NCI-H524 (cell line): ENCODE results near the gene CCDC12.

Source experiments
- DNase-seq, 2 experiments: peaks; one replicate each; lab custom pipeline; 2025; lab: John Stamatoyannopoulos, UW

Gene CCDC12

DNA sequence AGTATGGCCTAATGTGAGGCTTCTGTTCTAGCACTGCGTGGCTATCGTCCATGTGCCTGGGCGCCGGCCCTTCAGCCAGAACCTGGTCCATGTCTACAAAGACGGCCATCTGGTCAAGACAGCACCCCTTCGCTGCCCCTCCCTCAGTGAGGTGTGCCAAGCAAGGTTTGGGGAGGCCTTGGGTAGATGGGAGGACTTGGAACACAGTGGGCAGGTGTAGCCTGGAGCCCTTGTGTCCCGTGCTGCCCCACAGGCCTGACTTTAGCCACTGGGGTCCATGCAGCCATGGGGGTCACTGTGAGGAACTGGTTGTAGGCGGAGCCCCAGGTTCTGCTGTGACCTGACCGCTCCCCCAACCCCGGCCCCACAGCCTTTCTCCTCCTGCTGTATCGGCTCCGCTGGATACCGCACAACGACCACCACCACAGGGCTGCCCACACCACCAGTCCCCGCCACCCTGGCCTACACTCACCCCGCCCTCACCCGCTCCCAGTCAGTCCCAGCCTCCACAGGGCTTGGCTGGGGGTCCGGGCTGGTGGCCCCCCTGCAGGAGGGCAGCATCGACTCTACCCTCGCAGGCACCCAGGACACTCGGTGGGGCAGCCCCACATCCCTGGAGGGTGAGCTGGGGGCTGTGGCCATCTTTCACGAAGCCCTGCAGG lies 19.5 kb upstream of the CCDC12 start:
- no peak for DNase-seq

DNA sequence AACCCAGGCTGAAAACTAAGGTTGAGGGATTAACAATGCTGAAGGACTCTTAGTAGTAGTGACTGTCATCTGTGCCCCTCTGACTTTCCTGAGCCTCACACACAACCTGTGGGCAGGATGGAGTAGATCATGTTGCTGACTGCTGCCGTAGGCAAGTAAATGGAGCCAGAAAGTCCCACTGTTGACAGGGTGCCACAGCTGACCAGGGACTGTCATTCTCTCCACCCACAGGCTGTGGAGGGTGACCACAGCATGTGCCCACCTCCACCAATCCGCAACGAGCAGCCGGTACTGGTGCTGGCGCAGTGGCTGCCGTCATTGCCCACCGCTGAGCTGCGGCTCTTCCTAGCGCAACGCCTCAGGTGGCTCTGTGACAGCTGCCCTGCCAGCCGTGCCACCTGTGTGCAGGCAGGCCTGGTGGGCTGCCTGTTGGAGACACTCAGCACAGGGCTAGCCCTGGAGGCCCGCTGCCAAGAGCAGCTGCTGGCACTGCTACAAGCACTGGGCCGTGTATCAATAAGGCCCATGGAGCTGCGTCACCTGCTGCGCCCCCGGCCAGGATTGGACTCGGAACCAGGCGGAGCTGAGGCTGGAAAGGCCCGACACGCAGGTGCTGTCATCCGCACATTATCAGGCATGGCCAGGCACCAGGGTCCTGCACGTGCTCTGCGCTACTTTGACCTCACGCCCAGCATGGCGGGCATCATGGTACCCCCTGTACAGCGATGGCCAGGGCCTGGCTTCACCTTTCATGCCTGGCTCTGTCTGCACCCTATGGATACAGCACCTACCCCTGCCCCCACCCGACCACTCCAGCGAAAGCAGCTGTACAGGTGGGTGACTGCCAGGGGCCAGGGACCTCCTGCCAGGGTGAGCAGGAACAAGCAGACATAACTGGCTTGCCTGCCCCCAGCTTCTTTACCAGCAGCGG lies 18.5 kb upstream of the CCDC12 start:
- DNase-seq: no peak

DNA sequence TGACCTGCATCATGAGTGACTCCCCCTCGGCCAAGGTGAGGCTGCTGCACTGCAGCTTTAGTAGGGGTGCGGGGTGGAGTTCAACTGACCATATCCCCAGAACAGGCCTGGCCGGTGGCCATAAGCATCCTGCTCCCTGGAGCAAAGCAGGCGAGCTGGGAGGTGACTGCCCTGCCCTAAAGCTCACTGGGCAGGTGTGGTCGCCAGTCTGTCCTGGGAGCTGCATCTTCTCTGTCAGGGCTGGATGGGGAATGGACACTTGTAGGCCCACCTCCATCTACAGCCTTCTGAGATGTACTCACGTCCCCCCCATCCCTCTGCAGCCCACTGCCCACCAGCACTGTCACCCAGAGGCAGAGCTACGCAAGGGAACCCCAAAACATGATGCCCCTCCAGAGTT lies 17.4 kb upstream of the CCDC12 start:
- DNase-seq: no peak

DNA sequence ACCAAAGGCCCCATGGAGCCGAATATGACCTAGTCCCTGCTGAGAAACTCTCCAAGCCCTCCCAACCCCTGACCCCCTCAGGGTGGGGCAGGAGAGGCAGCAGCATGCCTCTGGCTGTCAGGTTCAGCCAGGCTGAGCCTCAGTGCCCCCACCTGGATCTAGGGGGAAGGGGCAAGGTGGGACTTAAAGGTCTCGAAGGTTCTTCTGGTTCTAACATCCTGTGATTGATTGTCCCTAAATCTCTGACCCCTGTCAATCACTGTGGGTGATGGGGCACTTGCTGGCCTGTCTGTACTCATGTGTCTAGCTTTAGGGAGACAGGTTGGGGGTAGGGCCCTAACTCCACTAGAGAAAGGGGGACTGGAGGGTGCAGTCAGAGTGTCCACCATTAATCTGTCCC lies 16.7 kb upstream of the CCDC12 start:
- no peak for DNase-seq

DNA sequence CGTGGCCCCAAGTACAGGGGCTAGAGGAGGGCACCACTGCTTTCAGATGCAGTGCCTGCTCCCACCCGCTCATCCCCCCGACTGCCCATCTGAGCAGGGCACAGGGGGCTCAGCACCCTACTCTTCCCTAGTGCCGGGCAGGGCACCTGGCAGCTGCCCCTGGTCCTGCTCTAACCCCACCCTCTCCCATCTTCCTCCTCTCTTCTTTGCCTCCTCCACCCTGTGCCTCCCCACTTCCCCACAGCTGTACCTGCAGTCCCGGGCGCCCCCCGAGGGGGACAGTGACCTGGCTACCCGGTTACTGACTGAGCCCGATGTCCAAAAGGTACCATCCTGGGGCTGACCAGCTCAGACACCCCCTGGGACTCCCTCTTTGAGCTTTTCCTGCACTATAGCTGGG lies 15.7 kb upstream of the CCDC12 start:
- no peak for DNase-seq

DNA sequence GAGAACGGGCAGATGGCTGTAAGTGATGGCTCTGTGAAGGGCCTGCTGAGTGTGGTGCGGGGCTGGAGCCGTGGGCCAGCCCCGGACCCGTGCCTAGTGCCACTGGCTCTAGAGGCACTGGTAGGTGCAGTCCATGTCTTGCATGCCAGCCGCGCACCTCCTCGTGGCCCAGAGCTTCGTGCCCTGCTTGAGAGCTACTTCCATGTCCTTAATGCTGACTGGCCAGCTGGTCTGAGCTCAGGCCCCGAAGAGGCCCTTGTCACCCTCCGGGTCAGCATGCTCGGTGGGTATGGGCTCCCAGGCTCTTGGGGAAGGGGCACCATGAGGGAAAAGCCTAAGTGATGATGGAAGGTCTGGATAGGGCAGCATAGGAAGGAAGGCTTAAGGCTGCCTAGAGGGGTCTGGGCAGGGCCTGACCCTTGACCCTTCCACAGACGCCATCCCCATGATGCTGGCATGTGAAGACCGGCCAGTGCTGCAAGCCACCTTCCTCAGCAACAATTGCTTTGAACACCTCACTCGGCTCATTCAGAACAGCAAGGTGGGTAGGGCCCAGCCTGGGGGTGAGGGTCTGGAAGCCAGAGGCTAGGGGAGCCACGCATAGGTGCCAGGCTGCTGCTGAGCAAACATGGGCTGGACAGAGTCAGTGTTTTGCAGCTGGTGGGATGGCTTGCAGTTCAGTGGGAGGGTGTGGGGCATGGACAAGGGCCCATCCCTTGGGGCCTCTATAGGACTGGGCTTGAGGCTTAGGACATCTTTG lies 15.0 kb upstream of the CCDC12 start:
- DNase-seq: no peak

DNA sequence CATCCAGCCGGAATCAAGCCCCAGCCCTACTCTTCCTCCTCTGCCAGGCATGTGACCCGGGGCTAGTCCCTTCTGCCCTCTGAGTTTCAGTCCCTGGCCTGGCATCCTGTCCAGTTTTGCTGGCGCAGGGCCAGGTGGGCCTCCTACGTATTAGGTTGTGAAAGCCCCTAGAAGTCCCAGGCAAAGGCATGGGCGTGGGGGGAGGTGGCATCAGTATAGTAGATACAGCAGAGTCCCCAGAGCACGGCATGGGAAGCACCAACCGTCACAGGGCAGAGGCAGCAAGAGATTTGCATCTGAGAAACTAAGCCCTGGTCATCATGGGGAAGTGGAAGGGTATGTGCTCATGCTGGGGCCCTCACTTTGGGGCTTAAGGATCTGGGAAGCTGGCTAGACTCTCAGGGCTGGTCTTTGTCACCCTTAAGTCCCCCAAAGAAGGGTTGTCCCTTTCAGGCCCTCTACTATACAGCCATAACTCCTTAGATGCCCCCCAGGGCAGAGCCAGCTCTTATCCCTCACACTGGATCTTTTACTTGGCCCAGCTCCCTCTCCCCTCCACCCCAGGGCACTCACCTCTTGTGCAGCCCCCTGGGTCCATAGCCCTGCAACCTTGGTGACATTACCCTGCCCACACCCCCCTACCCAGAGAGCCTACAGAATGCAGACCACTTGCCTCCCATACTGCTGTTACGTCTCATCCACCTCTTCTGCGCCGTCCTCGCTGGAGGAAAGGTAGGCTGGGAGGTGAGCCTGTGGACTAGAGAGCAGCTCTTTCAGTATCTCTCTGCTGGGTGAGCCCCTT lies 14.2 kb upstream of the CCDC12 start:
- DNase-seq: no peak

DNA sequence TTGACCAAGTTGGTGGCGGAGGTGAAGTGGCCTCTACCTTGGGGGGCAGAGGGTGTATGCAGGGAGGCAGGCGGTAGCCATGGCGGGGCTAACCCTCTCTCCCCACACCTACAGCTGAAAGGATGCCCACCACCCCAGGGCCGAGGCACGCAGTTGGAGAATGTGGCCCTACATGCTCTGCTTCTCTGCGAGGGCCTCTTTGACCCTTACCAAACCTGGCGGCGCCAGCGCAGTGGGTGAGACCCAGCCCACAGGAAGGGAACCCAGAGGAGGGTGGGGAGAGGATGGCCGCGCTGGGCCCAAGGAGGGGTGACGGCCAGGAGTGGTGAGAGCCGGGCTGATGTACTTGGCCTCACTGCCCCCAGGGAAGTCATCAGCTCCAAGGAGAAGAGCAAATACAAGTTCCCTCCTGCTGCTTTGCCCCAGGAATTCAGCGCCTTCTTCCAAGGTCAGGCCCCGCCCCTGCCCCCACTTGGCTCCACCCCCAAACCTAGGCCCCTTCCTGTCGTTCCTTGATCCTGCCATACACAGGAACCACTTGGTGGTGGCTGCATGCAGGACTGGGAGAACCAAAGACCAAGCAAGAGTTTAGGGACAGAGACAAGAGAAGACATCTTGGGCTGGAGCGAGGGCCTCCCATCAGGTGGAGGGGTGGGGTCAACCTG lies 12.7 kb upstream of the CCDC12 start:
- no peak for DNase-seq

DNA sequence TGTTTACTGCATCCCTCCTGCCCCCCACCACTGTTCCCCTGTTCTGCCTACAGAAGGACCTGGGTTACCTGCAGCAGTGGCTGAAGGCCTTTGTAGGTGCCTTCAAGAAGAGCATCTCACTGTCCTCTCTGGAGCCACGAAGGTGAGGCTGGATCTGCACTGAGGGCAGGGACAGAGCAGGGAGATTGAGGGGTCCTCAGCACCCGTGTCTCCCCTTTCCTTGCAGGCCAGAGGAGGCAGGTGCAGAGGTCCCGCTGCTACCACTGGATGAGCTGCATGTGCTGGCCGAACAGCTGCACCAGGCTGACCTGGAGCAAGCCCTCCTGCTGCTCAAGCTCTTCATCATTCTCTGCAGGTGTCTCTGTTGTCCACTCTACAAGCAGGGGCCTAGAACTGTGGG lies 12.1 kb upstream of the CCDC12 start:
- DNase-seq: no peak

DNA sequence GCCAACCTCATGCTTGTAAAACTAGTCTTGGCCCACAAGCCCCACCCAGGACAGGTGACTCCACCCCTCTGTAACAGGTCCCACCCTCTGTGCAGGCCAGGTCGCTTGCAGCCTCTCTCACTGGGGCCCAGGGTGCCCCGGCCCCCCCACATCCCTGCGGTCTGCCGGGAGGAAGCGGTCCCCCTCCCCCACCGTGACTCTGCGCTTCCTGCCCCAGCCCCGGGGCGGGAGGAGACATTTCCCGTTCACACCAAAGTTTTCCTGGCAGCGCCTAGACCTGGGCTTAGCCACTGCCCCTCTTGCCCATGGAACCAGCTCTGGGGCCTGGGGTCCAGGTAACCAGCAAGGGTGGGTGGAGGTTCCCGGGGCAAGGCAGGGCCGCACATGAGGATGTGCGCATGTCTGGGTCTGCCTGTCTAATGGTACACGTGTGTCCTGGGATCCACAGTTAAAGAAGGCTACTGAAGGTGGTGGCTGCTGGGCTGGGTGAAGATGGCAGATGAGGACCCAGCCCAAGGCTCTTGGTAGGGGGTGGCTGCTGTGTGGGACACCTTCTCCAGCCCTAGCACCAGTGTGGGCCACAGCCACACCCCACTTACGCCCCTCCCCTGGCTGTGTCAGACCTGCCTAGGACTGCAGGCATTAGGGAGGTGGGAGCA lies 11.3 kb upstream of the CCDC12 start:
- no peak for DNase-seq

DNA sequence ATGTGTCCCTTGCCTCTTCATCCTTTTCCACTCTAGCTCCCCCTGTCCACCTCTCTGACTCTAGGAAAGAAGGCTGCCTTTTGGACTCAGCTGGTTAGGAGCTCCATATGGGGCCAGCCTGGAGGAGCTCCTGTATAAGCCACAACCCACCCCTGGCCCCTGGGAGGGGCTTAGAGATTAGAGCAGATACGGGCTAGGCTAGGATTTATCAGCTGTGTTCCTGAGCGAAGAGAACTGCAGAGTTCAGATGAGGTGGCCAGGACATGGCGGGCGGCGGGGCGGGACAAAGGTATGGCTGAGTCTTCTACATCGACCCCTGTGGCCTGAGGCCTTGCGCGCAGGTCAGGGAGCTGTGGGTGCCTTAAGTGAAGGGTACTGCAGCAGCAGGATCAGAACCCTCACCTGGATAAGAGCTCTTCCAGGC lies 10.8 kb upstream of the CCDC12 start:
- peak in 1 of 2 experiments; percentile 7 for DNase-seq

DNA sequence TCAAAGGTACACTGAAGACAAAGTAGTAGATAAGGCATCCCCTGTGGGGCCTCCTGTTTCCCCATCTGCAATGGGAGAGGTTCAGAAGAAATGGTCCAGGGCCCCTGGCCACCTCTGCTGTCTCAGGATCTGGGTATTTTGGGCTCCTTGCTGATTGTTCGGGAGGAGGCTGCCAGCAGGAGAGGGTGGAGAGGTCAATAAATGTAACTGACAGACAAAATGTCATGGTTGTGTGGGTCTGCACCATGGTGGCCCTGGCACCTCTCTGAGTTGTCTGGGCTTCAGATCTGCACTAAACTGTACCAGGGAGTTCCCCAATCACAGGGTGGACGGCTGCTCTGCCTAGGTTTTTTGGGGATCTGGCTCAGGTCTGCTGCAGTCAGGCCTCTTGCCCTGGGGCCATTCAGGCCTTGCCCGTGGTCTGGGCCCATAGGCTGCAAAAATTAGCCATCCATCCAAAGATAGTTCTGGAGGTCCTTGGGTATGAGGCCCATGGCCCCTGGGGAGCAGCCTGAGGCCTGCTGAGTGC lies 10.3 kb upstream of the CCDC12 start:
- DNase-seq: no peak

DNA sequence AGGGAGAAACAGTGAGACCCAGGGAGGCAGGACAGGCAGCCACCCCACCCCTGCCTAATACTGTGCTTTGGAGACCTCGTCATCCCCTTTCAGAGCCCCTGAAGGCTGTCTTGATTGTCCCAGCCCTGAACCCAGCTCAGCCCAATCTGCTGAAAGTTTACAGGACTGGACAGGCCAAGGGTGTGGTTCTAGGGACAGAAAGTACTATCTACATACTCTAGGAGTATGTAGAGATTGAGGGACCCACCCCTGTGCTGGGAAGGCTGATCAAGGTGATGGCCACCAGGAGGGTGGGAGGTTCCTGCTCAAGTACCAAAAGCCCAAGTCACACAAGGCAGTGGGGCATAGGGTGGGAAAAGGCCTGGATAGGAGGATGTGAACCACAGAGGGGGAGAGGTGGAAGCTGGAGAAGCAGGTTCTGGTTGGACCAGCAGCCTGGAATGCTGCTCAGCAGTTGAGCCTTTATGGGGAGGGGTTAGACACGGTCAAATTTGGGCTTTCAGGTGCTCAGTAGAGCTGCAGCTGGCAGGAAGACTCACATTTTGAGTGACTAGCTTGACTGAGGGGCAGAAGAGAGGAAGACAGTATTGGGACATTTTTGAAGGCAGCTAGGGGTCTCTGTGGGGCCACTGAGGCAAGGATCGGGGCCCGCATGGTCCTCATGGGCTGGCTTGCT lies 9.6 kb upstream of the CCDC12 start:
- DNase-seq: no peak

DNA sequence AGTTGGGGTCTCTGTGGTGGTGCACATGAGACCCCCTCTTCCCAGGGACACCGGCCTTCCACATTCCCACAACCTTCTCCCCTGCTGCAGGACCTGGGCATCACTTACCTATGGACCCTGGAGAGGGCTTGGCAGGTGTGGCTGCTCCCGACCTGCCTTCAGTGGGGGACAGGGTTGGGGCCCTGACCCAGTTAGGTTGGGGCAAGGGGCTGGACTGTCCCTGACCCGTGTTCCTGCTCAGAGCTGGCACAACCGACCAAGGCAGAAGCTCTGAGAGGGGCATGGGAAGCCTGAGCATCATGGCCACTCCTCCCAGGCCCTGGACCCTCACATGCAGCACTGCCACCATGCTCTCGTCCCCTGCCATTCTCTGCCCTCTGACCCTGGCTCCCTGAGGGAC lies 9.0 kb upstream of the CCDC12 start:
- no peak for DNase-seq

DNA sequence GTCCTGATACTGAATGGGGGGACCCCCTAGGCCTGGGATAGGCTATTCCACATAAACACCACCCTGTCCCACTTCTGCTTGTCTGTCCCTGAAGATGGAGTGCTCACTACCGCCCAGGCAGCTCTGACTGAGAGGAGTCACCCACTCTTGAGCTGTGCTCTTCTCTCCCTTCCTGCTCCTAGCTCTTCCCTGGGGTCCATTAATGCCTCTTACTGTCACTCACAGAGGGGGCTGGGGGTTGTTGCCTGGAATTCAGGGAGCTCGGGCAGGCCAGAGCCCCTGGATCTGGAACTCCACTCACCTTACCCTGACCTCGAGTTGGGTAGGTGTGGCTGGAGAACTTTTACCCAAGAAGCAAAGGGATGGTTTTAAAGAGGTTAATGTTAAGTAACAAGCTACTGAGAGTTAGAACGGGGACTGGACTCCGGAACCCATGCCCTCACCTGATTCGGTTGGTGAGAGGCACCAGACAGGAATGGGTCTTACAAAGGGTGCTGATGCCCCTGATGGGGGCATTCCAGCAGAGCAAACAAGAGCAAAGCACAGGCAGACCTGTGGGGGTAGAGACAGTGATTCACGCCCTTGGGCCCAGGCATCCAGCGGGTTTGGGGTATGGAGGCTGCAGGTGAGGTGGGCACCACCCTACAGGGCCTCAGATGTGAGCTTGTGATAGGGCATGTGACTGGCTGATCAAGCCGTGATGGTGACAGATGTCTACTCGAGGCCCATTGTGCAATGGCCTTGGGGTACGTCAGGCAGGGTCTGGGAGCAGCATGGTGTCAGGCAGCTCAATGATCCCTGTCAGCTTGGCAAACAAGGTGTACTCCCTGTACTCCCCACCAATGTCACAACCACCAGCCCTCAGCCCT lies 8.3 kb upstream of the CCDC12 start:
- no peak for DNase-seq

DNA sequence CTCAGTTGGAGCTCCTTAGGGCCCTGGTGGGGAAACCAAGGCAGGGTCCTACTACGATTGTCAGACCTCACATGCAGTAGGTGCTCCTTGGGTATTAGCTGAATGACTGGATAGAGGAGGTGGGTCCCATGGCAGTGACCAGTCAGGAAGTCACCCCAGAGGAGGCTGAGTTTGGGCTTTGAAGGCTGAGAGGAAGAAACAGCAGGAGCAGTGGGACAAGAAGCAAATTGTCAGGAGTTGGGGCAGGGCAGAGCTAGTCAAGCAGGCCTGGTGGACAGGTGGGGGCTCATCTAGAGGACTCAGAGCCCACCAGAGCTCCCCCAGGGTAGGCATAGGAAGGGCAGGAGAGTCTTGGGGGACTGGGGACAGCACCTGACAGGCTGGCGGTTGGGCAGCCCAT lies 6.0 kb upstream of the CCDC12 start:
- no peak for DNase-seq

DNA sequence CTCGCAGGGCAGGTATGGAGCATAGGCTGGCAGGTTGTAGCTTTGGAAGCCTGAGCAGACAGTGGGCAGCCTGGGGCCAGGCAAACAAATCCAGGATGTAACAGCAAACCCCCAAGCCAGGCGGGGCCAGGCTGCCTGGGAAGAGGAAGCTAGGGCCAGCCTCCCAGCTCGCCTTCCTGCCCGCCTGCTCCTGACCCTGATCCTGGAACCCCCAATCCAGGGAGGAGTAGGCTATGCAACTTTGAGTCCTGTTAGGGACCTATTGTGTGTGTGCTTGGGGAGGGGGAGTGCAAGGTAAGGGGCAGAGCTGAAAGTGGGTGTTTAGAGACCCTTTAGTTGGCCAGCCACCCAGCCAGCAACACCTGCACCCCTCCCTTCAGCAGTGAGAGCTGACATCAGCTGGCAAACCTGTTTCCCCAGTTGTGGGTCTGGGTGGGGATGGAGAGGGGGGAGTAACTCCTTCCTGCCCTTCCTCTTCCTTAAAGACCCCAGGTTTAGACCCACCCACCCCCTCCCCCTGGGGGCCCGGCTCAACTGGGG lies 5.5 kb upstream of the CCDC12 start:
- DNase-seq: no peak

DNA sequence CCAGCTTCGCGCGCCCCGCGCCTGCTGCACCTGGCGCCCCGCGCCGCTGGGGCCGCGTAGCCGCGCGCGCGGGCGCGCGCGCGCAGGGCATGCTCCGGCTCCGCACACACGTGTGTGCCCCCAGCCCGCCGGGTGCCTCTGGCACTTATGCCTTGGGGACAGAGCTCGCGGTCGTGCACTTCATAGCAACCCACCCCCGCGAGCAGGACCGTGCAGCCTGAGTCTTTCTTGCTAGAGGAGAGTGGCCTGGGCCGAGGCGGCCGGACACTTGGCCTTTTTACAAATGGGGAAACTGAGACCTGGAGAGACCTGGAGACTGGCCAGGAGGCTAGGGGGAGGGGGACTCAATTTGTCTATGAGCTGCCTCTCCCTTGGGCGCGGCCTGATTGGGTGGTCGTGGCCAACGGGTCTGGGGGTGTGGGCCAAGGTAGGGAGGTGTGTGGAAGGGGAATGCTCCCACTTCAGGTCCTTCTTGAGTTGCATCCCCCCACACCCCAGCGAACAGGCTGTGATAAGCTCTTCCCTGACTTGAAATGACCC lies 3.5 kb upstream of the CCDC12 start:
- DNase-seq: peak in 1 of 2 experiments; percentile 39
